Measurements from ENCODE around the gene PEX10.

GRCh38 chr1:2358651-2359640 is 53.4 kb downstream of the PEX10 start:
- TF ChIP-seq POLR2A (IDR thresholded peaks at IDR 0.05), result no peak
- TF ChIP-seq CTCF (IDR thresholded peaks at IDR 0.05), result no peak
